GM12891 (cell line): Measurements from ENCODE around the gene AKAP12.
"Not testable (repeated sequence)": the region's sequence is repeated elsewhere in the genome, so short reads cannot be mapped to it uniquely, and the experiment has no call there.

Experiments
- DNase-seq: peaks from one replicate; pipeline ENCODE4 v3.0.0; 2011; ENCODE audit warnings: low spot score; ENCODE audit not compliant: insufficient read length
- FAIRE-seq: peaks from 2 replicates; lab custom pipeline; 2011; peaks lifted over from hg19 to GRCh38; lab: Jason Lieb, UNC
- PAX5 ChIP-seq: IDR thresholded peaks from 2 replicates; pipeline ENCODE4 v1.6.1; 2011; ENCODE audit warnings: low read length, moderate library complexity, mild to moderate bottlenecking; ENCODE audit not compliant: insufficient read depth, severe bottlenecking
- POLR2A ChIP-seq: IDR thresholded peaks from 2 replicates; pipeline ENCODE4 v1.6.1; 2011; ENCODE audit warnings: low read depth, low read length, control low read depth
- POLR2AphosphoS5 ChIP-seq: IDR thresholded peaks from 2 replicates; pipeline ENCODE4 v1.6.1; 2011; ENCODE audit warnings: low read depth, low read length, control low read depth
- POU2F2 ChIP-seq: IDR thresholded peaks from 2 replicates; pipeline ENCODE4 v1.6.1; 2011; ENCODE audit warnings: low read depth, mild to moderate bottlenecking, control low read depth, low read length, moderate library complexity
- SPI1 ChIP-seq: IDR thresholded peaks from 2 replicates; pipeline ENCODE4 v1.6.1; 2011; ENCODE audit warnings: low read depth, low read length, control low read depth
- TAF1 ChIP-seq: IDR thresholded peaks from 2 replicates; pipeline ENCODE4 v1.6.1; 2011; ENCODE audit warnings: low read depth, low read length, control low read depth

The AKAP12 gene

DNA sequence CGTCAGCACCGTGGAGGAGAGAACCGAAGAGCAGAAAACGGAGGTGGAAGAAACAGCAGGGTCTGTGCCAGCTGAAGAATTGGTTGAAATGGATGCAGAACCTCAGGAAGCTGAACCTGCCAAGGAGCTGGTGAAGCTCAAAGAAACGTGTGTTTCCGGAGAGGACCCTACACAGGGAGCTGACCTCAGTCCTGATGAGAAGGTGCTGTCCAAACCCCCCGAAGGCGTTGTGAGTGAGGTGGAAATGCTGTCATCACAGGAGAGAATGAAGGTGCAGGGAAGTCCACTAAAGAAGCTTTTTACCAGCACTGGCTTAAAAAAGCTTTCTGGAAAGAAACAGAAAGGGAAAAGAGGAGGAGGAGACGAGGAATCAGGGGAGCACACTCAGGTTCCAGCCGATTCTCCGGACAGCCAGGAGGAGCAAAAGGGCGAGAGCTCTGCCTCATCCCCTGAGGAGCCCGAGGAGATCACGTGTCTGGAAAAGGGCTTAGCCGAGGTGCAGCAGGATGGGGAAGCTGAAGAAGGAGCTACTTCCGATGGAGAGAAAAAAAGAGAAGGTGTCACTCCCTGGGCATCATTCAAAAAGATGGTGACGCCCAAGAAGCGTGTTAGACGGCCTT lies 110.0 kb downstream of the AKAP12 start:
- FAIRE-seq (no peak), DNase-seq (no peak)
- no peak for TF ChIP-seq POLR2AphosphoS5
- no peak for TF ChIP-seq POU2F2
- no peak for TF ChIP-seq SPI1
- TF ChIP-seq POLR2A: no peak
- no peak for TF ChIP-seq TAF1
- TF ChIP-seq PAX5: no peak

DNA sequence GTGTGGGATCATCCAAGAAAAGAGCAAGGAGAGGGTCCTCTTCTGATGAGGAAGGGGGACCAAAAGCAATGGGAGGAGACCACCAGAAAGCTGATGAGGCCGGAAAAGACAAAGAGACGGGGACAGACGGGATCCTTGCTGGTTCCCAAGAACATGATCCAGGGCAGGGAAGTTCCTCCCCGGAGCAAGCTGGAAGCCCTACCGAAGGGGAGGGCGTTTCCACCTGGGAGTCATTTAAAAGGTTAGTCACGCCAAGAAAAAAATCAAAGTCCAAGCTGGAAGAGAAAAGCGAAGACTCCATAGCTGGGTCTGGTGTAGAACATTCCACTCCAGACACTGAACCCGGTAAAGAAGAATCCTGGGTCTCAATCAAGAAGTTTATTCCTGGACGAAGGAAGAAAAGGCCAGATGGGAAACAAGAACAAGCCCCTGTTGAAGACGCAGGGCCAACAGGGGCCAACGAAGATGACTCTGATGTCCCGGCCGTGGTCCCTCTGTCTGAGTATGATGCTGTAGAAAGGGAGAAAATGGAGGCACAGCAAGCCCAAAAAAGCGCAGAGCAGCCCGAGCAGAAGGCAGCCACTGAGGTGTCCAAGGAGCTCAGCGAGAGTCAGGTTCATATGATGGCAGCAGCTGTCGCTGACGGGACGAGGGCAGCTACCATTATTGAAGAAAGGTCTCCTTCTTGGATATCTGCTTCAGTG lies 110.8 kb downstream of the AKAP12 start:
- no peak for DNase-seq
- TF ChIP-seq POLR2AphosphoS5 (no peak), TAF1 (no peak), SPI1 (no peak), POLR2A (no peak), POU2F2 (no peak), PAX5 (no peak)
- no peak for FAIRE-seq

DNA sequence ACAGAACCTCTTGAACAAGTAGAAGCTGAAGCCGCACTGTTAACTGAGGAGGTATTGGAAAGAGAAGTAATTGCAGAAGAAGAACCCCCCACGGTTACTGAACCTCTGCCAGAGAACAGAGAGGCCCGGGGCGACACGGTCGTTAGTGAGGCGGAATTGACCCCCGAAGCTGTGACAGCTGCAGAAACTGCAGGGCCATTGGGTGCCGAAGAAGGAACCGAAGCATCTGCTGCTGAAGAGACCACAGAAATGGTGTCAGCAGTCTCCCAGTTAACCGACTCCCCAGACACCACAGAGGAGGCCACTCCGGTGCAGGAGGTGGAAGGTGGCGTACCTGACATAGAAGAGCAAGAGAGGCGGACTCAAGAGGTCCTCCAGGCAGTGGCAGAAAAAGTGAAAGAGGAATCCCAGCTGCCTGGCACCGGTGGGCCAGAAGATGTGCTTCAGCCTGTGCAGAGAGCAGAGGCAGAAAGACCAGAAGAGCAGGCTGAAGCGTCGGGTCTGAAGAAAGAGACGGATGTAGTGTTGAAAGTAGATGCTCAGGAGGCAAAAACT lies 111.5 kb downstream of the AKAP12 start:
- DNase-seq (no peak), FAIRE-seq (no peak)
- TF ChIP-seq PAX5 (no peak), POU2F2 (no peak), TAF1 (no peak), SPI1 (no peak), POLR2A (no peak), POLR2AphosphoS5 (no peak)

DNA sequence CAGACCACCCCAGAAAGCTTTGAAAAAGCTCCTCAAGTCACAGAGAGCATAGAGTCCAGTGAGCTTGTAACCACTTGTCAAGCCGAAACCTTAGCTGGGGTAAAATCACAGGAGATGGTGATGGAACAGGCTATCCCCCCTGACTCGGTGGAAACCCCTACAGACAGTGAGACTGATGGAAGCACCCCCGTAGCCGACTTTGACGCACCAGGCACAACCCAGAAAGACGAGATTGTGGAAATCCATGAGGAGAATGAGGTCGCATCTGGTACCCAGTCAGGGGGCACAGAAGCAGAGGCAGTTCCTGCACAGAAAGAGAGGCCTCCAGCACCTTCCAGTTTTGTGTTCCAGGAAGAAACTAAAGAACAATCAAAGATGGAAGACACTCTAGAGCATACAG lies 112.0 kb downstream of the AKAP12 start:
- no peak for TF ChIP-seq POLR2AphosphoS5
- no peak for TF ChIP-seq POLR2A
- no peak for TF ChIP-seq SPI1
- TF ChIP-seq PAX5: no peak
- no peak for TF ChIP-seq POU2F2
- TF ChIP-seq TAF1: no peak
- no peak for DNase-seq
- no peak for FAIRE-seq

DNA sequence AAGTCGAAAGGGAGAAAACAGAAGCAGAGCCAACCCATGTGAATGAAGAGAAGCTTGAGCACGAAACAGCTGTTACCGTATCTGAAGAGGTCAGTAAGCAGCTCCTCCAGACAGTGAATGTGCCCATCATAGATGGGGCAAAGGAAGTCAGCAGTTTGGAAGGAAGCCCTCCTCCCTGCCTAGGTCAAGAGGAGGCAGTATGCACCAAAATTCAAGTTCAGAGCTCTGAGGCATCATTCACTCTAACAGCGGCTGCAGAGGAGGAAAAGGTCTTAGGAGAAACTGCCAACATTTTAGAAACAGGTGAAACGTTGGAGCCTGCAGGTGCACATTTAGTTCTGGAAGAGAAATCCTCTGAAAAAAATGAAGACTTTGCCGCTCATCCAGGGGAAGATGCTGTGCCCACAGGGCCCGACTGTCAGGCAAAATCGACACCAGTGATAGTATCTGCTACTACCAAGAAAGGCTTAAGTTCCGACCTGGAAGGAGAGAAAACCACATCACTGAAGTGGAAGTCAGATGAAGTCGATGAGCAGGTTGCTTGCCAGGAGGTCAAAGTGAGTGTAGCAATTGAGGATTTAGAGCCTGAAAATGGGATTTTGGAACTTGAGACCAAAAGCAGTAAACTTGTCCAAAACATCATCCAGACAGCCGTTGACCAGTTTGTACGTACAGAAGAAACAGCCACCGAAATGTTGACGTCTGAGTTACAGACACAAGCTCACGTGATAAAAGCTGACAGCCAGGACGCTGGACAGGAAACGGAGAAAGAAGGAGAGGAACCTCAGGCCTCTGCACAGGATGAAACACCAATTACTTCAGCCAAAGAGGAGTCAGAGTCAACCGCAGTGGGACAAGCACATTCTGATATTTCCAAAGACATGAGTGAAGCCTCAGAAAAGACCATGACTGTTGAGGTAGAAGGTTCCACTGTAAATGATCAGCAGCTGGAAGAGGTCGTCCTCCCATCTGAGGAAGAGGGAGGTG lies 112.9 kb downstream of the AKAP12 start:
- DNase-seq: no peak
- FAIRE-seq: no peak
- TF ChIP-seq PAX5: no peak
- no peak for TF ChIP-seq POLR2A
- TF ChIP-seq SPI1: no peak
- no peak for TF ChIP-seq POU2F2
- TF ChIP-seq TAF1: no peak
- no peak for TF ChIP-seq POLR2AphosphoS5

DNA sequence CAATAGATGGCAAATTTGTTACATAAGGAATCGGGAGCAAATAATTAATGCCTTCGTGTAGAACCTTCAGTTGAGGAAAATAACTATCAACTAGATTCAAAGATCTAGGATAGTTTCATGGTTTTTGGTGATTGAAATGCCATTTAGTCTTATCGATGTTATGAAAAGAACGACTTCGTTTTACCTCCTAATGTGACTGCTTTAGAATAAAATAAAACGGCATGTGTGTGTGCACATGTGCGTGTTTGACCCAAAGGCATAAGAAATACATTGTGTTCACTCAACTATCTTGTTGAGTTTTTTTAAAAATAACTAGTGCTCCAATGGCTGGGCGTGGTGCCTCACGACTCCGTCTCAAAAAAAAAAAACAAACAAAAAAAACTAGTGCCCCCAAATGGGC lies 114.0 kb downstream of the AKAP12 start:
- TF ChIP-seq PAX5: no peak
- no peak for TF ChIP-seq SPI1
- no peak for TF ChIP-seq TAF1
- no peak for TF ChIP-seq POU2F2
- no peak for TF ChIP-seq POLR2AphosphoS5
- no peak for TF ChIP-seq POLR2A
- DNase-seq: no peak
- no peak for FAIRE-seq

DNA sequence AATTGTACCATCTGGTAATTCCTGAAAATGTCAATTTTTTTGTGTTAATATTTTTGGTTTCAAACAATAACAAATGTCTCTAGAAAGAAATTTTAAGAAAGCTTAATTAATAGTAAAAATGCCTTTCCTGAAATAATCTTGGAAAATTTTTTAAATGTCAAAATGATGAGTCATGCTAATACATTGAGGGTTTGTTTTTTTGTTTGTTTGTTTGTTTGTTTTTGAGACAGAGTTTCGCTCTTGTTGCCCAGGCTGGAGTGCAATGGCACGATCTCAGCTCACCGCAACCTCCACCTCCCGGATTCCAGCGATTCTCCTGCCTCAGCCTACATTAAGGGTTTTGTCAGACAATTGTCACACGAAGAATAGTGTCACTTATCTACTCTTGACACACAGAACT lies 117.2 kb downstream of the AKAP12 start:
- FAIRE-seq, DNase-seq: not testable (repeated sequence)

DNA sequence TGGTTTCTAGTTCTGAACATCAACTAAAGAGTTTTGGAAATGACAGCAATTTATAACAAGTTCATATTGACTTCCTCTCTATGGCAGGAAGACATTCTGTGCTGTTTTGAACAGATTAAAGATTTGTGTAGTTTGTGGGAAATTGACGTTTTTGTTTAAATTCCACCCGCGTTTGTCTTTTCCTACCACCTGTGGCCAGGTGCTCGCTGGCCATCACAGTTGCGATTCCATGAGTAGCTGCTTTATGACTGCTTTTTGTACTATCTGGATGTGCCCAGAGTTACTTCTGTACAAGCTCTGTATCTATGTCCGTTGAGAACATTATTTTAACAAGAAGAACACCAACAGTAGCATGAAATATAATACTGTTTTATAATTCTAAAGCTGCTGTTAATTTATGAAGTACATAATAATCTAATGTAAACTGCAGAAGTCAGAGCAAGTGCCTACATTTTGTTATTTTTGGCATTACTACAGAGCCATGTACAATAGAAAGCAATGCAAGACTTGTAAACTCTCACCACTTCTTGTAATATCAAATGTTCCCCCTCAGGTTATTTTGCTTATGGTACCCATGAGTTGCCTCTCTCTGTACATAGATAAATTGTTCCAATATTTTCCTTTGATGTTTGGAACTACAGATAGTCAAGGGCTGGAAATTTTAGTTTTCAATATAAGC lies 118.1 kb downstream of the AKAP12 start:
- no peak for FAIRE-seq
- TF ChIP-seq POU2F2 (no peak), POLR2AphosphoS5 (no peak), TAF1 (no peak), POLR2A (no peak), SPI1 (no peak), PAX5 (no peak)
- no peak for DNase-seq
